Fibroblast of gingiva (primary cell): ENCODE data around the gene ZFAND5.

Source experiments
- DNase-seq: peaks from one replicate; pipeline ENCODE4 v3.0.0-alpha.2; 2011; ENCODE audit warnings: low read depth

Gene ZFAND5

GRCh38 chr9:72362680-72363139, 2.3 kb downstream of the ZFAND5 start:
- peak; percentile 87 for DNase-seq

DNA sequence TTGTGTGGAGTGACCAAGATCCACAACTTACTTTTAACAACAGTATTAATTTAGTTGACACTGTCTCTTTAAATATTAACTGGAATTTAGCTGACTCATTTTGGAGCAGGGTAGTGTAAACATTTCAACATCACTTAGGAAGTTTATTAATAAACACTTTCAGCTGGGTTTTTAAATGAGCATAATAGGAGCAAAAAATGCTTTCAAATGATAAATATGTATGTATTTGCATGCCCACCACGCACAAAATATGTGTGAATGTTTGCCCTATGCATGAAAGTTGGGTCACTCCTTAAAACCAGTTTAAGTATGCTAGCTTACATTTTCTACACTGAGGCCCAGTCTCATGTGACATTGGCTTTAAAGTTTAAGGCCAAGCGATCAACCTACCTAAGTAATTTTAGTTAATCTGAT, 2.9 kb downstream of the ZFAND5 start:
- DNase-seq, result peak; percentile 60

DNA sequence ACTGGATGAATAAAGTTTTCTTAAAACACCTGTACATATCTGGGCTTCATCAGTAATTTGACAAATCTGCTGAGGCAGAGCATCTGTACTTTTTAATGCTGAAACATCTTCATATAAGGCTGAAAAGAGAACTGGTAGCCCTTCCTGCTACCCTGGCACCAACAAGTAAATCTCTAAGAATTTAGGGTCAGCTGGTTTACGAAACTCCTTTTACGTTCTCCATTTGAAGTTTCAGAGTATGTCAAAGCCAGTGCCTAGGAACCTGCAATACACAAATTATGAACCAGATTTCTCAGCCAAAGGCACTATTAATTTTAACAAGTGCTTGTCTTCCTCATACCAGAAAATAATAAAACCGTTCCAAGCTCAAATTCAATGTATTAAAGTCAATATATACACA, 3.8 kb downstream of the ZFAND5 start:
- DNase-seq, result no peak

GRCh38 chr9:72360324-72360723, 4.7 kb downstream of the ZFAND5 start:
- no peak for DNase-seq

- DNase-seq, result peak; percentile 70
Measured at GRCh38 chr9:72356041-72356582, 8.9 kb downstream of the ZFAND5 start.

GRCh38 chr9:72355153-72355552, 9.9 kb downstream of the ZFAND5 start:
- no peak for DNase-seq

GRCh38 chr9:72354704-72355103, 10.3 kb downstream of the ZFAND5 start:
- DNase-seq, result no peak

DNA sequence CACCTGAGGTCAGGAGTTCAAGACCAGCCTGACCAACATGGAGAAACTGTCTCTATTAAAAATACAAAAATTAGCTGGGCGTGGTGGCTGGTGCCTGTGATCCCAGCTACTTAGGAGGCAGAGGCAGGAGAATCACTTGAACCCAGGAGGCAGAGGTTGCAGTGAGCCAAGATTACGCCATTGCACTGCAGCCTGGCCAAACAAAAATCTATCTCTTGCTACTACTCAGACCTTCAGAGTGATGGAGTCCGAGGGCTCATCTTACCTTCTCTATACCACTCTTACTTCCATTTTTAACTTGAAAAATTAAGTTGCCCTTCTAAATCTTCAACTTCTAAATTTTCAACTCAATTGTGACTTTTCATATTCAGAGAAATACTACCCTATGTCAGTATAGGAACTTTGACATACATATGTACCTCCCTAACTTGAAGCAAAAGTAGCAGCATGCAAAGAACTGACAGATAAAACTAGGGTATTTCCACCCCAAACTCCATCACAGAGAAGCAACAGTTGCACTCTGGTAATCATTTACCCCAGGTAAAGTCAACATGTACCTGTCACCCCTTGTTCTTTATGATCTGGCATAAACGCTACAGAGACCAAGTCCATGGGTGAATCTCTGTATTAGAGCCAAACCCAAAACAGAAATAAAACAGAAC, 11.4 kb downstream of the ZFAND5 start:
- DNase-seq, result no peak

DNA sequence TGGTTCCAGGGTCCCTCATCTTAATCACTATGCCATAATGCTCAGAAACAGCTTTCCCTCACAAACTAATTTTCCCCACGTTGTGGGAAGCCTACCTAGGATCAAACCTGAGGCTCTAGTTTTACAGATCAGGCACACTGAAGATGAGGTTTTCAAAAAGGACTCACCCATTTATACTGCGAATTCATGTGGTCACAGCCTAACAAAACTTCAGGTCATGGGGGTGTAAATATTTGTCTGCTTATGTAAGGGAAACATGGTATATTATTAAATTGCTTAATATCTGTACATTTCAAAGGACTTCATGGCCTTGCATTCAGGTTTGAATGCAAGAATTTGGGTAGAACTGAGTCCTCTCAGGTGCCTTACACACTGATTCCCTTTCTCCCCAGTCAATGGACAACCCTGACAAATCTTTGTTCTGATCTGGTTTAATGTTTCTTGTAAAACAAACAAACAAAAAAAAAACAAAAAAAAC, 12.1 kb downstream of the ZFAND5 start:
- DNase-seq, result no peak

GRCh38 chr9:72351538-72352453, 13.2 kb downstream of the ZFAND5 start:
- no peak for DNase-seq

GRCh38 chr9:72349911-72350310, 15.1 kb downstream of the ZFAND5 start:
- DNase-seq, result no peak

DNA sequence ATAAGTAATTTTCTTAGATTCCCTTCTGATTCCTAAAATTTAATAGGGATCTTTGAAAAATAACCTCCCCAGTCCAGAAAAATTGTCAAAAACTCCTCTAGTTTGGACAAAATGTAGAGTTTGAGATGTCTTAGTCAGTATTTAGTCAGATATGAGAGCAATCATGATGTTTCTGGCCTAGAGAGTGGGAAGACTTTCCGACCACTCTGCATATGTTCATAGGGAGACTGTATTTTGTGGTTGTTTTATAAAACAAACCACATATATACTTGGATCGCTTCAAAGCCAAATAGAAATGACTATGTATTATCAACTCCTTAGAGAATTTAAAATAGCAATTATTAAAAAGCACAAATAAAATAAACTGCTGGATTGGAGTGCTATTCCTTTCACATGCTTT, 15.8 kb downstream of the ZFAND5 start:
- DNase-seq, result no peak

DNA sequence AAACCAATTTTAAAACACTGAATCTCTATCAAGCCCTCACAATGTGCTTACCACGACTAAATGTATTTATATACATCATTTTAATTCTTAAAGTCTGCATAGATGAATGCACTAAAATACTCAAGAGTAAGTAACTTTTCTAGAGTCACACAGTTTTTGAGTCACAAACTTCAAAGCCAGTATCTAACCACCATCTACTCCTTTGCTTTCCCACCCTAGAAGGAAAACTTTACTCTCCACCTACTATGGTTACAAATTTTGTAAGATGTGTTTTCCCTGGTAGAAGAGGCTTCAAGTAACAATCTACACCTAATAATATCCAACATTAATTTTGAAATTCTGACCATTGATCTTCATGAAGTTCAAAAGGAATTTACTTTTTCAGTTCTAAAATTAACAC, 18.7 kb downstream of the ZFAND5 start:
- no peak for DNase-seq

DNA sequence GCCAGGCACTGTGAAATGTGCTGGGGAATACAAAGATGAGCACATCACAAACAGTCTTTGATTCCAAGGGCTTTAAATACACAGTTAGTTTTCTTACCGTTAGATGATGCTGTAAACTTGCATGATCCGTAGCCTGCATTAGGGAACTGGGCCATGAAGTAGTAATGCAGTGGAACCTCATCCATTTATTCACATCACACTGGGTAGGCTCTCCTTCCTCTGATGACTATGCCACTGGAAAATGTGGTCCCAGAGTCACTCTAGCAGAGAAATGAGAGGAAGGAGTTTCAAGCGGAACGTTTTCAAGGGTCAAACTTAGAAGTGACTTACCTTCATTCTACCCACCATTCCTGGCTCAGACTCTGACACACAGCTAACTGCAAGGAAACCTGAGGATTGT, 26.4 kb downstream of the ZFAND5 start:
- DNase-seq, result no peak

GRCh38 chr9:72337286-72337685, 27.7 kb downstream of the ZFAND5 start:
- DNase-seq, result no peak

DNA sequence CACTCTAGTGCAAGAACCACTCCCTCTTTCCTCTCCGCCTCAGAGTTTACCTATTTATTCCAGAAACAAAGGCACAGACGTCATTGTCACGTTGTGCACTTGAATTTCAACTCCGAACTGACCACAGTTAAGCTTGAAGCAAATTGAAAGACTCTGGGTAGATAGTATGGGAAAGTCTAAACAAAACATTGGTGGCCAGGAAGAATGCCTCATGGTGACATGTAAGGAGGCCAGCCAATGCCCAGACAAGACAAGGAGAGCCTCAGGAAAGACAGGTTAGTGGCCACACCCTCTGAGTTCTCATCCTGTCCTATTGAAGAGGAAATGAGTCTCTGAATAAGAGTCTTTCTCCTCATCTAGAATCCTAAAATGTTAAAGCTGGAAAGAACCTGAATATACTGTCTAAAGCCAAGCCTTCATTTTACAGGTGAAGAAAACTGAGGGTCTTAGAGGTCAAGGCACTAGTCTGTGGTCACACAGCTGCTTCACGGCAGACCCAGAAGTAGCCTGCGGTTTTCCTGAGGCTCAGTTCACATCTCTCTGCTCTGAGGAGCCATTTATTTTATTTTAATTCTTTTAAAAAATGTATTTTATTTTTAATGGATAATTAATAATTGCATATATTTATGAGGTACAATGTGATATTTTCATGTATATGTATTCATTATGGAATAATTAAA, 30.2 kb downstream of the ZFAND5 start:
- no peak for DNase-seq

DNA sequence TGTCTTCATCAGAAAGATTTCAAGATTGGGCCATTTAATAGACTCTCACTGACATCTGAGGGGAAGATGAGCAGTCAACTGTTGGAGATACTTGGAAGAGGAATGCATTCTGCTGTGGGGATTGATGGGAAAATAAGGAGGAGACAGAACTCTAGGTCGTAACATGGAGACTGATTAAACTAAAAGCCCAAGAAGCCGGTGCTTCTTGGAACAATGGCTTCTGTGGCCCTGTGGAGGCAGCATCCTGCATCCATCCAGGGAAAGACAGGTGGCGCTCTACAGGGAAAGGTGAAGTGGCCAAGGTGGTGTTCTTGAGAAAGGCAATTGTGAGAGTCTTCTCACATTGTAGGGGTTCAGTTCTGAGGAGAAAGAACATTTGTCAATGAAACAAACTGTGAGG, 31.3 kb downstream of the ZFAND5 start:
- DNase-seq, result no peak

GRCh38 chr9:72333197-72333596, 31.8 kb downstream of the ZFAND5 start:
- DNase-seq, result no peak

- no peak for DNase-seq
Measured at GRCh38 chr9:72332351-72332750, 32.7 kb downstream of the ZFAND5 start.

- DNase-seq, result no peak
Measured at GRCh38 chr9:72327631-72328030, 37.4 kb downstream of the ZFAND5 start.

DNA sequence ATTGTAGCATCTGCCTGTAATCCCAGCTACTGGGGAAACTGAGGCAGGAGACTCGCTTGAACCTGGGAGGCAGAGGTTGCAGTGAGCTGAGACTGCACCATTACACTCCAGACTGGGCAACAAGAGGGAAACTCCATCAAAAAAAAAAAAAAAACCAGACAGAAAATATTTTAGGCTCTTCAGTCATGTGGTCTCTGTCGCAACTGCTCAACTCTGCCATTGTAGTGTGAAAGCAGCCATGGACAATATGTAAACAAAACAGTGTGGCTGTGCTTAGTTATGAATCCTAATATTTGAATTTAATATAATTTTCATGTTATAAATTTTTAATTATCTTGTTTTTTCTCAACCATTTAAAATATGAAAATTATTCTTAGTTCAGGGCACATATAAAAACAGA, 38.4 kb downstream of the ZFAND5 start:
- peak; percentile 42 for DNase-seq

DNA sequence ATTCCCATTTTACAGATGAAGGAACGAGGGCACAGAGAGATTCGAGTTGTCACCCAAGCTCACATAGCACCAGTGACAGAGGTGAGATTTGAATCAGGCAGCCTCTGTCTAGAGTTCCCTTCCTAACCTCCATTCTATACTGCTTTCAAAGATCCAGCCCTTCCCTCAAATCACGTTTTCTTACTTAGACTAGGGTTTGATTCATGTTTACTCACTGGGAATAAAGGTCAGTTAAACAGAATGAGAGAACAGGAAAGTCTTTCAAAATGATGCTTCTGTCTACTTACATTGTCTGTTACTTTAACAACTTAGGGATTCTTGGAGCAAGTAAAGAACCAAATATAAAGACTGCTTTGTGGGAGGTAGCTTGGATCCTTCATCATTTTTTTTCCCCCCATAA, 40.0 kb downstream of the ZFAND5 start:
- no peak for DNase-seq
